GM23248 (cell line): ENCODE measurements around the gene PLEK. TPM values are rescaled to one million over a fixed set of nuclear protein-coding genes. Genes with fewer than 3 reads are reported as not detected.

Experiments used
- DNase-seq: peaks from one replicate; pipeline ENCODE4 v3.0.0-alpha.2; 2015
- H2AFZ ChIP-seq: fragments of 200-600 bp; sonication (generic); 2 replicates; pipeline ENCODE4 v1.6.1; 2016; ENCODE audit warnings: antibody characterized with exemption
- H3F3A ChIP-seq: fragments of 200-600 bp; sonication (generic); 2 replicates; pipeline ENCODE4 v1.6.1; 2016; ENCODE audit warnings: mild to moderate bottlenecking, antibody characterized with exemption, mixed run types; ENCODE audit not compliant: insufficient read depth
- H3K27ac ChIP-seq: fragments of 200-600 bp; sonication (generic); 2 replicates; pipeline ENCODE4 v1.5.1; 2016; ENCODE audit warnings: mild to moderate bottlenecking
- H3K27me3 ChIP-seq: fragments of 200-600 bp; sonication (generic); replicated peaks from 2 replicates; pipeline ENCODE4 v1.6.1; 2016; ENCODE audit warnings: mild to moderate bottlenecking; ENCODE audit not compliant: insufficient read depth
- H3K36me3 ChIP-seq: fragments of 200-600 bp; sonication (generic); 2 replicates; pipeline ENCODE4 v1.6.1; 2016; ENCODE audit warnings: low read depth, mild to moderate bottlenecking
- H3K4me1 ChIP-seq: fragments of 200-600 bp; sonication (generic); 2 replicates; pipeline ENCODE4 v1.6.1; 2016; ENCODE audit warnings: mild to moderate bottlenecking; ENCODE audit not compliant: insufficient read depth
- H3K4me2 ChIP-seq: fragments of 200-600 bp; sonication (generic); one replicate; pipeline ENCODE4 v1.6.1; 2016; ENCODE audit warnings: mild to moderate bottlenecking; ENCODE audit not compliant: unreplicated experiment
- H3K4me3 ChIP-seq: fragments of 200-600 bp; sonication (generic); 2 replicates; pipeline ENCODE4 v1.5.1; 2016; ENCODE audit warnings: mild to moderate bottlenecking
- H3K79me2 ChIP-seq: fragments of 200-600 bp; sonication (generic); 2 replicates; pipeline ENCODE4 v1.6.1; 2016; ENCODE audit warnings: mild to moderate bottlenecking; ENCODE audit not compliant: insufficient read depth
- H3K9ac ChIP-seq: fragments of 200-600 bp; sonication (generic); 2 replicates; pipeline ENCODE4 v1.6.1; 2016; ENCODE audit warnings: mild to moderate bottlenecking
- H3K9me2 ChIP-seq: fragments of 200-600 bp; sonication (generic); 2 replicates; pipeline ENCODE4 v1.6.1; 2016; ENCODE audit warnings: mixed run types, mild to moderate bottlenecking, moderate library complexity; ENCODE audit not compliant: insufficient read depth
- H3K9me3 ChIP-seq: fragments of 200-600 bp; sonication (generic); one replicate; pipeline ENCODE4 v1.6.1; 2017; ENCODE audit warnings: low read depth
- H4K20me1 ChIP-seq: fragments of 200-600 bp; sonication (generic); 2 replicates; pipeline ENCODE4 v1.6.0; 2016; ENCODE audit not compliant: insufficient read depth
- EZH2 ChIP-seq: fragments of 200-600 bp; sonication (generic); IDR thresholded peaks from 2 replicates; pipeline ENCODE4 v1.6.1; 2018; ENCODE audit warnings: antibody characterized with exemption, mild to moderate bottlenecking; ENCODE audit not compliant: insufficient read depth, poor library complexity, severe bottlenecking
- EZH2phosphoT487 ChIP-seq: fragments of 200-600 bp; sonication (generic); IDR thresholded peaks from 2 replicates; pipeline ENCODE4 v1.6.1; 2018; ENCODE audit warnings: antibody characterized with exemption, moderate library complexity, mild to moderate bottlenecking, low read depth; ENCODE audit not compliant: insufficient read depth
- WGBS, 2 experiments: methylation state at CpG; one replicate each; pipeline ENCODE4 v1.1.6; 2015 to 2017; ENCODE audit warnings: low lambda C conversion rate in 2 of 2, low coverage in 1 of 2; ENCODE audit errors: missing lambda C conversion rate in 2 of 2; 5-methylcytosine and 5-hydroxymethylcytosine counted together
- in situ Hi-C: fragments of 300-500 bp; cut with MboI; formaldehyde crosslinking; loops from 2 replicates; pipeline ENCODE4 v1.15.0; 2020
- polyA plus RNA-seq: library from polyadenylated mRNA; unstranded; fragments of >200 nt; fragmentation: Nextera tagmentation; extraction: Ambion mirVana; gene quantifications from 2 replicates; pipeline ENCODE4 v1.2.1, GENCODE V29; 2016
- total RNA-seq: library from RNA; depleted of rRNA; stranded (reverse); fragments of >200 nt; shearing (Covaris generic); gene quantifications from 2 replicates; pipeline ENCODE4 v1.2.3, GENCODE V29; 2014

PLEK gene
- total and polyA plus RNA-seq, 2 experiments from 2014 or later = 0.15 TPM; not detected in 1

- no peak overlapping the region for H2AFZ ChIP-seq
- no peaks in the 10 kb centered on the region for H3F3A ChIP-seq
- no peak for DNase-seq
- H3K4me3 ChIP-seq = no peak overlapping the region
- H3K4me2 ChIP-seq = no peak overlapping the region
- H3K36me3 ChIP-seq = no peaks in the 10 kb centered on the region
- no peaks in the 10 kb centered on the region for H3K79me2 ChIP-seq
- 0 out of 2 replicates have a peak, but pooled peaks cover 5% of the 10 kb centered on the region for H3K27me3 ChIP-seq
- no peak overlapping the region for H3K9ac ChIP-seq
- no peaks in the 10 kb centered on the region for H3K9me3 ChIP-seq
- 60% methylated on average over 8 of the region's 8 CpGs for WGBS, 2 experiments
- H3K4me1 ChIP-seq = no peaks in the 10 kb centered on the region
- H3K27ac ChIP-seq = no peak overlapping the region
- in situ Hi-C loops = no loop called here
- TF ChIP-seq EZH2 (no peak), EZH2phosphoT487 (no peak)
- H3K9me2 ChIP-seq = no peaks in the 10 kb centered on the region
- no peaks in the 10 kb centered on the region for H4K20me1 ChIP-seq
Measured at GRCh38 chr2:68431316-68431972, 66.4 kb downstream of the PLEK start.

GRCh38 chr2:68432696-68433658 is 67.9 kb downstream of the PLEK start:
- Histone ChIP-seq H3K27ac (no peak overlapping the region), H3K9ac (no peak overlapping the region), H3K9me2 (no peaks in the 10 kb centered on the region), H3K9me3 (no peaks in the 10 kb centered on the region), H3K27me3 (0 out of 2 replicates have a peak, but pooled peaks cover 5% of the 10 kb centered on the region), H3K79me2 (no peaks in the 10 kb centered on the region), H2AFZ (no peak overlapping the region), H4K20me1 (no peaks in the 10 kb centered on the region), H3F3A (no peaks in the 10 kb centered on the region), H3K4me1 (no peaks in the 10 kb centered on the region), H3K4me2 (no peak overlapping the region), H3K4me3 (no peak overlapping the region), H3K36me3 (no peaks in the 10 kb centered on the region)
- in situ Hi-C loops = no loop called here
- 61 to 66% methylated on average over 13 to 14 of the region's 14 CpGs for WGBS, 2 experiments
- DNase-seq = no peak
- no peak for TF ChIP-seq EZH2
- no peak for TF ChIP-seq EZH2phosphoT487

GRCh38 chr2:68434981-68435380 is 69.9 kb downstream of the PLEK start:
- TF ChIP-seq EZH2 (no peak), EZH2phosphoT487 (no peak)
- H3K9ac ChIP-seq = no peak overlapping the region
- H3K27me3 ChIP-seq = 0 out of 2 replicates have a peak, but pooled peaks cover 5% of the 10 kb centered on the region
- H2AFZ ChIP-seq = no peak overlapping the region
- no peak overlapping the region for H3K4me2 ChIP-seq
- H4K20me1 ChIP-seq = no peaks in the 10 kb centered on the region
- no peak overlapping the region for H3K27ac ChIP-seq
- H3F3A ChIP-seq = no peaks in the 10 kb centered on the region
- H3K36me3 ChIP-seq = no peaks in the 10 kb centered on the region
- DNase-seq = no peak
- H3K9me3 ChIP-seq = no peaks in the 10 kb centered on the region
- H3K4me3 ChIP-seq = no peak overlapping the region
- H3K9me2 ChIP-seq = no peaks in the 10 kb centered on the region
- H3K79me2 ChIP-seq = no peaks in the 10 kb centered on the region
- H3K4me1 ChIP-seq = no peaks in the 10 kb centered on the region
- in situ Hi-C loops = no loop called here

- Histone ChIP-seq H3F3A (no peaks in the 10 kb centered on the region), H4K20me1 (no peaks in the 10 kb centered on the region), H3K9me3 (no peaks in the 10 kb centered on the region), H3K79me2 (no peaks in the 10 kb centered on the region), H3K4me2 (no peak overlapping the region), H3K36me3 (no peaks in the 10 kb centered on the region), H3K9ac (no peak overlapping the region), H3K4me1 (no peaks in the 10 kb centered on the region), H2AFZ (no peak overlapping the region; the same call in 1 of the 2 replicates), H3K27me3 (0 out of 2 replicates have a peak, but pooled peaks cover 1% of the 10 kb centered on the region), H3K4me3 (0 out of 2 replicates have a peak overlapping the region, but pooled peaks have one; percentile 4), H3K27ac (no peak overlapping the region), H3K9me2 (no peaks in the 10 kb centered on the region)
- TF ChIP-seq EZH2 (no peak), EZH2phosphoT487 (no peak)
- in situ Hi-C loops = no loop called here
- DNase-seq = peak; percentile 22
Measured at GRCh38 chr2:68435615-68436014, 70.5 kb downstream of the PLEK start.
